Calu3 (cell line): ENCODE results near the gene CAMK1. TPM values are rescaled to one million over a fixed set of nuclear protein-coding genes. Genes with fewer than 3 reads are reported as not detected.

Experiments
- BruUV-seq: library from RNA; stranded (reverse); fragments of 400-500 nt; replicated peaks from 2 replicates; lab custom pipeline; 2021; lab: Mats Ljungman, UMichigan
- CTCF ChIA-PET: fragments of 300-600 bp; sonication (Branson Sonifier 250); formaldehyde crosslinking; loops from one replicate; lab custom pipeline; 2022; ENCODE audit warnings: antibody characterized with exemption; lab: Charles Lee
- DNase-seq: peaks from one replicate; pipeline ENCODE4 v3.0.0; 2022
- H3K27ac Mint-ChIP-seq: one replicate; pipeline ENCODE4 v1.8.0; 2022; ENCODE audit warnings: mixed read lengths; ENCODE audit not compliant: unreplicated experiment
- H3K27me3 Mint-ChIP-seq: one replicate; pipeline ENCODE4 v1.8.0; 2022; ENCODE audit warnings: mixed read lengths; ENCODE audit not compliant: unreplicated experiment
- H3K36me3 Mint-ChIP-seq: one replicate; pipeline ENCODE4 v1.8.0; 2022; ENCODE audit warnings: mild to moderate bottlenecking, moderate library complexity, mixed read lengths; ENCODE audit not compliant: insufficient read depth, unreplicated experiment
- H3K4me1 Mint-ChIP-seq: one replicate; pipeline ENCODE4 v1.8.0; 2022; ENCODE audit warnings: mild to moderate bottlenecking, low read depth, mixed read lengths; ENCODE audit not compliant: unreplicated experiment
- H3K4me3 Mint-ChIP-seq: one replicate; pipeline ENCODE4 v1.8.0; 2022; ENCODE audit warnings: mild to moderate bottlenecking, low read depth, moderate library complexity, mixed read lengths; ENCODE audit not compliant: unreplicated experiment
- H3K9me3 Mint-ChIP-seq: one replicate; pipeline ENCODE4 v1.8.0; 2022; ENCODE audit warnings: low read depth, mixed read lengths; ENCODE audit not compliant: unreplicated experiment
- CTCF ChIP-seq: fragments of 200-600 bp; IDR thresholded peaks from one replicate; pipeline ENCODE4 v1.8.0; 2022; ENCODE audit warnings: antibody characterized with exemption; ENCODE audit not compliant: unreplicated experiment
- intact Hi-C: fragments of 100-400 bp; cut with micrococcal nuclease; formaldehyde crosslinking; loops from one replicate; pipeline ENCODE4 v1.10.0; 2022; ENCODE audit not compliant: unreplicated experiment
- total RNA-seq: library from RNA; stranded (reverse); gene quantifications from 2 replicates; pipeline ENCODE4 v1.2.3, GENCODE V29; 2022

Gene CAMK1
- total RNA-seq, 1 experiment from 2014 or later, result 7.2 TPM

- H3K27ac Mint-ChIP-seq, result no peak overlapping the region
- no TSS peak for BruUV-seq
- H3K4me1 Mint-ChIP-seq, result no peaks in the 10 kb centered on the region
- CTCF ChIA-PET, result no interaction called here
- no peaks in the 10 kb centered on the region for H3K9me3 Mint-ChIP-seq
- H3K4me3 Mint-ChIP-seq, result no peak overlapping the region
- DNase-seq, result no peak
- intact Hi-C loops, result no loop called here
- no peak for TF ChIP-seq CTCF
- peaks cover 24% of the 10 kb centered on the region for H3K36me3 Mint-ChIP-seq
- no peaks in the 10 kb centered on the region for H3K27me3 Mint-ChIP-seq
Measured at GRCh38 chr3:9739181-9739580, 30.6 kb downstream of the CAMK1 start.

- no peaks in the 10 kb centered on the region for H3K9me3 Mint-ChIP-seq
- DNase-seq, result no peak
- peaks cover 42% of the 10 kb centered on the region for H3K36me3 Mint-ChIP-seq
- no peak overlapping the region for H3K4me3 Mint-ChIP-seq
- intact Hi-C loops, result no loop called here
- CTCF ChIA-PET, result interaction anchor here (0.5 kb wide), 1 partner anchor 66 kb away, joined by 4 read pairs; no protein-coding TSS in a partner anchor
- TF ChIP-seq CTCF, result no peak
- peaks cover 19% of the 10 kb centered on the region for H3K4me1 Mint-ChIP-seq
- H3K27ac Mint-ChIP-seq, result no peak overlapping the region
- BruUV-seq, result no TSS peak
- no peaks in the 10 kb centered on the region for H3K27me3 Mint-ChIP-seq
Measured at GRCh38 chr3:9736831-9737230, 32.9 kb downstream of the CAMK1 start.

GRCh38 chr3:9732740-9733115 lies 37.0 kb downstream of the CAMK1 start:
- TF ChIP-seq CTCF, result no peak
- CTCF ChIA-PET, result no interaction called here
- Mint-ChIP-seq H3K36me3 (peaks cover 55% of the 10 kb centered on the region), H3K9me3 (no peaks in the 10 kb centered on the region), H3K27ac (peak overlapping the region; percentile 82), H3K27me3 (peaks cover 20% of the 10 kb centered on the region), H3K4me3 (peak overlapping the region; percentile 87), H3K4me1 (peaks cover 19% of the 10 kb centered on the region)
- no peak for DNase-seq
- TSS peak; percentile 45 for BruUV-seq
- intact Hi-C loops, result no loop called here

GRCh38 chr3:9732080-9732739 lies 37.5 kb downstream of the CAMK1 start:
- intact Hi-C loops, result no loop called here
- CTCF ChIA-PET, result no interaction called here
- BruUV-seq, result no TSS peak
- Mint-ChIP-seq H3K4me3 (peak overlapping the region; percentile 87), H3K27ac (peak overlapping the region; percentile 82), H3K36me3 (peaks cover 55% of the 10 kb centered on the region), H3K4me1 (peaks cover 22% of the 10 kb centered on the region), H3K27me3 (peaks cover 26% of the 10 kb centered on the region), H3K9me3 (no peaks in the 10 kb centered on the region)
- peak; percentile 12 for DNase-seq
- TF ChIP-seq CTCF, result no peak
